NCI-H2171 treated with DMSO at 0.1 percent for 48 hours (cell line): ENCODE results near the gene LTBP1.

Experiments
- DNase-seq: peaks from one replicate; lab custom pipeline; 2025; lab: John Stamatoyannopoulos, UW

The LTBP1 gene

DNA sequence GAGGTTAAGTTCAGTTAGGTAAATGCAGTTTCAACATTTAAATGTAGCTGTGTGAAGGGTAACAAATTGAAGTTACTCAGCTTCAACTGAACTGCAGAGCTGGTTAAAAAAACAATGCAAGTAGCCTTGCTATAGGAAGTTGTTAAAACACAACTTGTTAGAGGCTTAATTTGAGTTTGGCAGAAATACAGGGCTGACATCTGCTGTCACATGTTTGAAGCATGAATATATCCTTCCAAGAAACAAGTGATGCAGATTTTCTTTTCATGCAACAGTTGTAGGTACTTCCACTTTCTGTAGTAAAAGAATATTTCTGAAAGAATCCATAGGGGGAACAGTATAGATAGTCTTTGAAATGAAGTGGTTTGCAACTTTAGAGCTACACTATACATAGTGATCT, 321.0 kb downstream of the LTBP1 start:
- no peak for DNase-seq

DNA sequence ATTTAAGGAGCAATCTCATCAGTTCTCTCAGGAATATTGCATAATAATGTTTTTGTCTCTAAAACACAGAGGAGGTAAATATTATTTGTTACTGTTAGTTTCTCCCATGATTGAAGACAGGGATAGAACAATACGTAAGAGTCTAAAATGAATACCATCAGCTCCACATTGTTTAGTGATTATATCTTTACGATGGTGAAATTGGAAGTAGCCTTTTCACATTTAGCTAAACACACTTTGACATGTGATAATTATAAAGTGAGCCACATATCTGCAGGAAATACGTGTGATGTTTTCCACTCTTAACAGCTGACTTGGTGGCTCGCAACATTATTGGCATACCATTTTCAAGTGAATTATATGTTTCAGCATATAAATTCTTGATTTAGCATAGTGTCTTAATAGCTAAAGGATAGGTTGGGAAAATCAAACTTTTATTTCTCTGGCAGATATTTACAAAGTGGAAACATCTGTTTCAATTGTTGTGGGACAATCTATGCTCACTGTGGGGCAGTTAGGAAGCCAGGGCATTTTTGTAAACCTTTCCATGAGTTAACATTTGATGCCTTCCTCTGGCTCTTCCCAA, 321.6 kb downstream of the LTBP1 start:
- DNase-seq: no peak

DNA sequence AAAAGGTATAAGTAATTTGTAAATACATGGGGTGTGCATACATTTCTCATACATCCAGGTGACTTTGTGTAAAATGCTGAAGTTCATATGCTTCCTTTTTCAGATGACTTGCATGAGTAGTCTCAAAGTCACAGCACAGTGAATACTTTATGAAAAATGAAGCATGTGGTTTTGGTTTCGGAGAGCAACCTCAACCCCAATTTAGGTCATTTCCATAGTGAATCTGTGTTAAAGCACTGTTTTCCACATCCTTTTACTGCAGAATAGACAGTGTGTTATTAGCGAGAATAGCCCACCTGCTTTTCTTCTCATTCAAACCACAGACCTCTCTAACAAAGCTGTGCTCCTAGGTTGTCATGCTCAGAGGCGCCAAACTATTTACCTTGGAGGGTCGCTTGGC, 325.2 kb downstream of the LTBP1 start:
- DNase-seq: no peak

DNA sequence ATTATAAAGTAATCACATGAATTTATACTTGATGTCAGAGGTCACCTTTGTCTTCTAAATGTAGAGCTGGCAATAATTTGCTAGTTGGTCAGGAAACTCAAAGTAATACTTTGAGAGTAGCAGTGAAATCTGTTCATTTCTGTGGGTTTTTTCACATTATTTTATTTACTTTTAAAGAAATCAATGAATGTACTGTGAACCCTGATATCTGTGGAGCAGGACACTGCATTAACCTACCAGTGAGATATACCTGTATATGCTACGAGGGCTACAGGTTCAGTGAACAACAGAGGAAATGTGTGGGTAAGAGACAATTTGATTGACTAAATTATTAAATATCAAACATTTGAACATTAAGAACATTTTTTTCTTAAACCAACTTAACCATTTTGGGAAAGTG, 326.7 kb downstream of the LTBP1 start:
- no peak for DNase-seq

DNA sequence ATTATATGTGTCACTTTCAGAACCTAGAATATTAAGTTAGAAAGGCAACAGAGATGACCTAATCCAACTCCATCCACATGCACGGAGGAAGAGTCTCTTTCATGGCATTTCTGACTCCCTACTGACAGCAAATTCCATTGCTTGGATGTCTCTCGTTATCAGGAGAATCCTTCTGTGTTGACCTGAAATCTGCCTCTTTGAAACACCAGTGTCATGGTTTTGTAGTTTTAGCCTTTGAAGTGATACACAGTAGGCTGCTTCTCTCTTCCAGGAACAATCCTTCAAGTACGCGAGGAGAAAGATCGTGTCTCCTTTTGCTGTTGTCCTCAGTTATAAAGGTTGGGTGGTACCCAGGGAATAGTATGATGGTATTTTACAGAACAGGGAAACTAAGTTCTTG, 327.8 kb downstream of the LTBP1 start:
- no peak for DNase-seq

DNA sequence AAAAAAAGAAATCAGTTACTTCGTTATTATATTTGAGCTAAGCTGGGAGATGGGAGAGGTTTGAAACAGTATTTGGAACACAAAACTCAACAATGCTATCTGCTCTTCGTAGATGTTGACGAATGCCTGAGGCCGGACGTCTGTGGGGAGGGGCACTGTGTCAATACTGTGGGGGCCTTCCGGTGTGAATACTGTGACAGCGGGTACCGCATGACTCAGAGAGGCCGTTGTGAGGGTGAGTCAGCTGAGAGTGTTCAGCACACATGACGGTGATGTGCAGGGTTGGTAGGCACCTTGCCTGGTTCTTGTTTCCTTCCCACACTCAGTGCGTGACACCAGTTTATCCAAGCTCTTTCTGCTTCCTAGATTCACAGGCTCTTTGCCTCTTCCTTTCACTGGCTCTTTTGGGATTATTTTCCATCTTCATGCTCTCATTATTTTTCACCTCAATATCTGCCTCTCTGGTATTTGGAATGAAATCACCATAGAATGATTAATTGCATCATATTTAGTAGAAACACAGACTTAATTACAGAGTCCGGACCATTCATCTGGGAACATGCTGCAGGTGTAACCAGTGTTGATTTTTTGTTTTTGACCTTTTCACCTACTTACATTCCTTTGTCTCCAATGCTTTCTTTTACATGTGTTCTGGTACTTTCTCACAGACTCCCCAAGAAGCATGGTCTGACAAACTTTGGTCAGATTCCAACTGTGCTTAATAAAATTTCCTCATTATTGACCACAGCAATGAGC, 329.1 kb downstream of the LTBP1 start:
- DNase-seq: no peak

DNA sequence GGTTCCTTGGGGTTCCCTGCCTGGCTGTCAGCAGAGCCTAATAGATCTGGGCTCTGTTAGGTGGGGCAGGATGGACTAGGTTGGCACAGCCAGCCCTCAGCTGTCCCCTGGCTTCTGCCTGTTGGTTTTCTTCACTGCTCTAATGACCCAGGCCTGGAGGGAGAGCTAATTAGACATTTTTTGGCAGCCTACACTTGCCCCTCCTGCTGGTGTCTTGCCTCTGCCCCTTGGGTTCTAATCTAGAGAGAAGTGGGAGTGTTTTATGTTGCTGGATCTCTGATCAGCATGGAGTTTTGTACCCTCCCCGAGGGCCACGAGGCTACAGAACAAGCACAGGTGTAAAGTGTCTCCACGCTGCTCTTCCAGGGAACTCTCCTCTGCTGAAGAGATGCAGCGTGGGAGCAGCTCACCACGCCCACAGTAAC, 330.3 kb downstream of the LTBP1 start:
- peak; percentile 11 for DNase-seq

DNA sequence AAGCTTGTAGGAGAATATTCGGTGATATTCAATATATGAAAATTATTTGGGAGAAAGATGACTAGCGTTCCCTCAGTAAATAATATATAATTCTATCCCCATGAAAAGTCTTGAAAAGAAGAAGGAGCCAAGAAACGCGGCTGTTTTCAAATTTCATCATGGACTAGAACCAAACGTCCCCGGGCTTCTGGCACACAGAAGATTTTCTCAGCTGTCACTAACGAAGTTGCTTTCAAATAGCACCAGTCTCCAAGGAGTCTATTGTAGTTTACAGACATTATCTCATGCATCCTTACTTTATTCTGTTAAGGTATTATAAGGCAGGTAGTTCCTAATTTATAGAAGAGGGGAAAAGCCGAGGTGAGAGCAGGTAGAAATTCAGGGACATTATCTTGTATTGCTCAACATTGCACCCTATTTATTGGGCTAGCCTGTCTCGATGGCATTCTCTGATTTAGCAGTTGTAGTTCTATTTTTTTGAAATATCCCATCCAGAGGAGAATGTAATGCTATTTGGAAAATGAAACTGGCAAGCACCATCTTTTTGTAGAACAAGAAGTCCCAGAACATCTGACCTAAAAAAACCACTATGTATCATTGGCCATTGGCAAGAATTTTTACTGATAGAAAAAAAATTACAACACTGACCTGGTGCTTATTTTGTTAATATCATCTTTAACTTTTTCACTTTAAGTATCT, 331.6 kb downstream of the LTBP1 start:
- DNase-seq: no peak

DNA sequence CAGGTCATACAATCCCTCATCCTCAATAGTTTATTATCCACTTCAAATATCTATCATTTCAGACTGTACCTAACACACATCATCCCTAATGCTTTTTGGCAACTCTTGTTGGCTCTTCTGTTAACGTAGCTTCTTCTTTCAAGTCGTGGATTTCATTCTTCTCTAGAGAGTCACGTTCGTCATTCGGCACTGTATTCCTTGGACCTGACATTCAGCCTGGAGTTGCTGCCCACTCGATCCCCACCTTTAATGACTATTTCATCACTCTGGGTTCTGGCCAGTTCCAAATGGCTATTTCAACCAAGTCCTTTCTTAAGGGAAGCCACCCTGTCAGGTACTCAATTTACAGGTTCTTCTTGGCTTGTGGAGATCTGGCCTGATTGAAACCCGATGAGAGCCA, 337.5 kb downstream of the LTBP1 start:
- DNase-seq: no peak

DNA sequence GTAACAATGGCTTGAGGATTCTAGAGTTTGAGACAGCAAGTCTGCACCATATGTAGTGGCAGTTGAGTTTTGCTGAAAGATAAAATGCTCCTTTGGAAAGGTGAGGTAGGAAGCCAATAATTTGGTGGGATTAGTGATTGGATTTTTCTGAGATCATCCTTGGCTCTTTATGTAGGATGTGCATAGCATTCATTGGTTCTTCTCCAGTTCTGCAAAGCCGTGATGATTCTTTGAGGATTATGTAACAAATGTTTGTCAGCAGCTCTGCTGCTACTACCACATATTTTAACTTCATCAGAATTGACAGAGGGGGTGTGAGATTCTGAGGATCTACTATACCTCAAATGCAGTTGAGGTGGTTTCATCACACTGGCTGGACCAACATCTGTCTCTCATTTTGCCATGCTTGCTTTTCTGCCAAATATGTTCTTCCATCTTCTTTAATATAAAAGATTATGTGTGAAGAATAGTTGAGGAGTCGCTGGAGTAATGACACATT, 340.8 kb downstream of the LTBP1 start:
- DNase-seq: no peak

DNA sequence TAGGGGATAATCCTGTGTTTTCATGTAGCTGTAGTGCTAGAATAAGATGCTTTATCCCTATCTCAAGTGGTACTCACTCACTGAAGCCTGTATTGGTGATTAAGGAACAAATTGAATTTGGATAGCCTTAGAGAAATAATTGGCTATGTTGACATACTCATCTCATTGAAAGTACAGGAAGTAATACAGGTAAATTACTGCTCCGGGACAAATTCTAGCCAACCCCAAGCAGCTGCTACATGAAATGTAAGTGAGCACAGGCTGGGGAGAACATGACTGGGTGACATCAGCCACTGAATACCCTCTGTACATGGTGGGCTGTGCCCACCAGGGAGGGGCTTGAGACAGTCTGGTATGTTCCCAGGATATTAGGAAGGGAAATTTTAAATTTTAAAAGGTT, 341.3 kb downstream of the LTBP1 start:
- no peak for DNase-seq

DNA sequence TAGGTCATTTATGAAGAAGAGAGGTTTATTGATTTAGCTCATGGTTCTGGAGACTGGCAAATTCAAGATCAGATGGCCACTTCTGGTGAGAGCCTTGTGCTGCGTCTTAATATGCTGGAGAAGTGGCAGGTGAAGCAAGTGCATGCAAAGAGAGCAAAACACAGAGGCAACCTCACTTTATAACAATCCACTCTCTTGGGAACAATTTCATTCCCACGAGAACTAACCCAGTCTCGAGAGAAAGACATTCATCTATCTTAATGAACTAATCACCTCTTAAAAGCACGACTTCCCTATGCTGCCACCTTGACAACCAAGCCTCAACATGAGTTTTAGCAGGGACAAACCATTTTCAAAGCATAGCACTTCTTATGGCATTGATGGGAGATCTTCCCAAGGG, 343.2 kb downstream of the LTBP1 start:
- peak; percentile 12 for DNase-seq

DNA sequence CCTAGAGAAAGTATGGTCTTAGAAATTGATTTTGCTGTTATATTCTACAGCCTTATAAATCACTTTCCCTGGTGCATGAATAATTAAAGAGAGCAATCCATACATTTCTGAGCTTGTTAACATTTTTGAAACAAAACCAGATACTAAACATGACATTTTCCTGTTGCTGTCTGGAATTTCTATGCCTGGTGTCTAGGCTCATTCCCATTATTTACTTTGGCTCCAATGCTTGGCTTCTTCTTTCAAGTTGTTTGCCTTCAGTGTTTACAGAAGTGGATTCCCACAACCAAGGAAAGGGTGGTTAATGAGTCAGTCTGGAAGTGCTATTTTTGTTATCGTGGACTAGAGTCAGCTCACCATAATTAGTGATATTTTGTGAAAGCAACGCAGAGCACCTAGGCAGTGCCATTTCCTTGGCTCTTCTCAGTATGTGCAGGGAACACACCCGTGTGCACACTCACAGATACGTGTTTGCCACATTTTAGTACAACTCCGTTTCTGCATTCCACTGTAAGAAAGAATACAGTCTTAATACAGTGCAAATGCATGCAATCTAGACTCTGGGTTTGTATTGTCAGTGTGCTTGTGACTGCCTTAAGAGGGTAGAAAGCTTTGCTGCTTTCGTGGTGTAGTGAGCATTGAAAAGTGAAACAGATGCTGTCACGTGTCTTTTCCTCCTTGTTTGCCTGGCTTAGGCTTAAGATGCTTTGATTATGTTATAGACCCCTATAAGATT, 344.7 kb downstream of the LTBP1 start:
- DNase-seq: peak; percentile 14

DNA sequence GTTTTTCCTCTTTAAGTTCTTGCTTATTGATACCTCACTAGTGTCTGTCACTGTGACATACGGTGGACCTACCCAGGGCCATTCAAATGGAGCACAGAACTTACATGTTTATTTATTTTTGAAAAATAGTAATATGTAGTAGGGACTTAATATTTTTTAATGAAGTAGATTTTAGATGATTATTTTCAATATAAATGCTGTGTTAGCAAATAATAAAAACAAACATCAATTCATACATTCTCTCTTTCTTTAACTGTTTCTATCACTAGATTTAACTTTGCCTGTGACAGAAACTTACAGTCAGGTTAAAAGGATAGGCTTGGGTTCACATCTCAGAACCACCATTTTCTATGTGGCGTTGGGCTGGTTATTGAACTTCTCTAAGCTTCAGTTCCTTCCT, 345.3 kb downstream of the LTBP1 start:
- DNase-seq: no peak

DNA sequence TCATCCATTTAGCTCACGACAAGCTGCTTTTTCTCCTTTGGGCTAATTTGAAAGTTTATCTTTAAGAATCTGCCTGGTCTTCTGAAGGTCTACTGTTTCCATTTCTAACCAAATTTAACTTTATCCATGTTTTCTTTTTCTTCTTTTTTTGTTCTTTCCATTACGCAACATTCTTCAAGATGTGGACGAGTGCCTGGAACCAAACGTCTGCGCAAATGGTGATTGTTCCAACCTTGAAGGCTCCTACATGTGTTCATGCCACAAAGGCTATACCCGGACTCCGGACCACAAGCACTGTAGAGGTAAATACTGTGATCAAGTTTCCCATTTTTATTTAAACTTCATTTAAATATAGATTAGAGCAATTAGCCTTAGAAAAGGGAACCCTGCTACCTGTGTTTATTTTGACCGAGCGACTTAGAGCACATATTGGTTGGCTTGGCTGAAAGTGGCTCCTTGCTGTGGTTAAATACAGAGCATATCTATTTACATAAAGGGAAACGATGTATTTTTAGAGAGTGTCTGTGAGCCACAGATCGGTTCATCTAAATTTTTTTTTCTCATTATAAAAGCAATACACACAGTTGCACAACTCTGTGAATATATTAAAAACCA, 346.3 kb downstream of the LTBP1 start:
- no peak for DNase-seq

DNA sequence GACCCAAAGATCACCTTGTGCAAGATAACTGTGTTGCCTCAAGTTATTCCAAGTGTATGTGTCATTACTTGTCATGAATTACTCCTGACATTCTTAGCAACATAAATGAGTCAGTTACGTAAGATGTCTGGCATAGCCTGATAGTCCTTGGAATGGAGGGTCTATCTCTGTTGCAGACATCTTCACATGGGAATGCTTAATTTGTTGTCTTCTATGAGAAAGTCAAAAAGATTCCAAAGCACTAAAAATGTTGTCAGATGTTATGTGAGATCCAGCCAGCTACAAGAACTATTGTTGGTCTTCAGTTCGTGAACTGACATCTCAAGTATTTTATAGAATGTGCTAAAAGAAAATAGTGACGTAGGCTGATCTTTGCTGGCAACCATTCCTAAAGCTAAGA, 351.5 kb downstream of the LTBP1 start:
- DNase-seq: no peak

DNA sequence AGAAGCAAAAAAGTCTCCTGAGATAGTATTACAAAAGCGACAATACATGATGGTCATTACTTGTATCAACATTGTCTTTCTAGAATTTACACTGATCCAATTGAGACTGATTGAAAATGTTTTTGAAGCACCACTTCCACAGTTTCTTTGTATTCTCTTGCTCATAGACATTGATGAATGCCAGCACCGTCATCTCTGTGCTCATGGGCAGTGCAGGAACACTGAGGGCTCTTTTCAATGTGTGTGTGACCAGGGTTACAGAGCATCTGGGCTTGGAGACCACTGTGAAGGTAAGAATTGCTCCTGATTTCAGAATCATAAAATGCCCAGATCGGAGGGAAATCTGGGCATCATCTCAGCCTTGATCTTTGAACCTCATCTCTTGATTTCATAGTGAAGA, 354.6 kb downstream of the LTBP1 start:
- no peak for DNase-seq

DNA sequence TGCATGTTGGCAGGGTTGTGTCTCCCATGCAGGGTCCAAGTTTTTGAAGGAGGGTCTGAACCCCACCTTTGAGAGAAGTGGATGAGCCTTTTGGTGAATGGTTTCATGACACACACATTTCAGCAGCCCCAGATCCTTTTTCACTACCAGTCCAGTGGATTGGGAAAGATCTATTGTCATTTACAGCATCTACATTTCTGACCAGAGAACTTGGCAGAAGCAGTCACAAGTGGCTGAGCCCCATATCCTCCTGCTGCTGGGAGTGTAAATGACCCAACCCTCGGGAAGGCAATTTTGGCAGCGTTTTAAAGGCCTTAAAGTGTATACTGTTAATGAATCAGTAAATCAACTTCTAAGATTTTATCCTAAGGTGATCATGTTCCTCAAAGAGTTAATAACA, 355.6 kb downstream of the LTBP1 start:
- DNase-seq: no peak

DNA sequence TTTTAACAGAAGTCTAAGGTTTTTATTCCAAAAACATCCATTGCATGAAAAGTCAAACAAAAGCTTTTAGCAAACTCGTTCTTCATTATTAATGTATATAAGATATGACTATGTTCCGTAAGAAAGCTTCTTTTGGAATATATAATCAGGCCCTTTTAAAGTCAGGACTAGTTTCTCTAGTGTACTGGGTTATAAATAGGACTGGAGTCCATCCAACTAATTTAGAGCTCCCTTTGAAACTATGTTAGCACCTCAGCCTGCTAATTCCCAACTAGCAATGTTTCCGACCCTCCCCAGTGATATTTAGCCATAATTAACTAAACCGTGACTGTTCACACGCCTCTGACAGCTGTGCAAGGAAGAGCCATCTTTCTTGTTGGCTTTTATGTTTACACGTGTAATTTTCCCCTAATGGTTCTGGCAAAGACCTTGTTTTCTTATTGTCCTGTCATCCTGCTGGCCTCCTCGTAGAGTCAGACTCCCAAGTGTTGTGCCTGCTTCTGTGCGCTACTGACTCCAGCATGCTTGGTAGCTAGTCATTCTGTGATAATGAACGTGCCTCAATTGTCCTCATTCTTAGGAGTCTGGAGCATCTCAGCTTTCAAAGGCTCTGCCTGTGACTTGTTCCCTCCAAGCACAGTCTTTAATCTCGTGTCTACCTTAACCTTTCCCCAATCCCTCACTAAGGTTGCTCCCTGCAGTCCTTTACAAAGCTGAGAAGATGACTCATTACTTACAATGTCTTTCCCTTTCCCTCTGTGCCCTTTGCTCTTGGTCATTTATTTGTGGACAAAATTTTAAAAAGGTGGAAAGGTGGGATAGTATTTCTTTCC, 357.5 kb downstream of the LTBP1 start:
- DNase-seq: no peak

DNA sequence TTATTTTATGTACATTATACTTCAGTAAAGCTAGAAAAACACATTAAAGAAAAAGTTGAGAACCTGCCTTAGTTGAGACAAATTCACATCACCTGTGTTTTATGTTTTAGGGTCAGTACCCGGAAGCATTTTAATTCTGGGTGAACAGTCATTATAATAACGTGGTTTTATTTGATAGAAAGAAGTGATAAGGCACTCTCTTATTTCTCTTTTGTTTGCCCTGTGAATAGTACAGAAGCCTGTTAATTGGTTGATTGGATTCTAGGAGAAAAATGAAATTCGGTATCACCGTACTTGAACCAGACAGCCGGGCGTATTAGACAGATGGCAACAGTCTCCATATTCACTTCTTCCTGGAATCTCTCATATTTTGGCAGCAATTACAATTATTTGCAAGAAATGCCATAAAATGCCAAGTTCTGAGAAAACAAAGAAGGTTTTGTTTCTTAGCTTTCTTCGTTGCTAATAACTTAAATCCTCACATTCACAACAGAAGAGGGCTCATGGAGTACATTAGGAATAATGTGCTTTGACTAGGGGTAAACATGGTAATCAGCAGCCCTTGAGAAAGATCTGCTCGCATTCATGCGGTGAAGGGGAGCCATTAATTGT, 361.0 kb downstream of the LTBP1 start:
- peak; percentile 56 for DNase-seq

DNA sequence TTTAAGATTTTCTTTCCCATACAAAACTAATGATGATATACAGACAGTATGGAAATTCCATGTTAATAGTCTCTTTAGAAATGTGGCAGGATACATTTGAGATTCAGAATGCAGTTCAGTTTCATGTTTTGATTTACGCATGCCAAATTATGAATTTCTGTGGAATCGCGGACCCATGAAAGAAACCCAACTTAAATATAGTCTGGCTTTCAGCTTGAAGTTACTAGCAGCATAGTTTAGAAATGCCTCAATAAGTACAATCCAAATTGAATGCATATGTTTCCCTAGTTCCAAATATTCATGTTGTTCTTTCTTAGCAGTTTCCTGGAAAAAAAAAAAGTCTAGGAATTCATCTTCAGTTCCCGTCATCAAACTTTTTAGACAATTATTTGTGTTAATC, 365.6 kb downstream of the LTBP1 start:
- no peak for DNase-seq
